Keratinocyte (primary cell): ENCODE results near the gene CRACR2A. TPM values are rescaled to one million over a fixed set of nuclear protein-coding genes. Genes with fewer than 3 reads are reported as not detected.

ENCODE experiments used
- DNase-seq: peaks from one replicate; pipeline ENCODE4 v3.0.0-alpha.2; 2011; ENCODE audit warnings: low read depth, missing footprints, low spot score
- FAIRE-seq: peaks from 2 replicates; lab custom pipeline; 2011; peaks lifted over from hg19 to GRCh38; lab: Jason Lieb, UNC
- H2AFZ ChIP-seq: 2 replicates; pipeline ENCODE4 v1.6.0; 2012; ENCODE audit warnings: low read length, control low read depth, inconsistent platforms; ENCODE audit not compliant: control insufficient read depth
- H3K27ac ChIP-seq: 2 replicates; pipeline ENCODE4 v1.5.1; 2011; ENCODE audit warnings: low read length; ENCODE audit not compliant: control insufficient read depth, insufficient read depth
- H3K27me3 ChIP-seq: 3 replicates; pipeline ENCODE4 v1.6.0; 2011; ENCODE audit warnings: low read length; ENCODE audit not compliant: control insufficient read depth, insufficient read depth; ENCODE audit errors: extremely low read depth
- H3K36me3 ChIP-seq, 2 experiments: 2 replicates in 1 of 2; 3 replicates in 1 of 2; pipeline ENCODE4 v1.5.1; 2011; ENCODE audit warnings: low read length in 2 of 2, mild to moderate bottlenecking in 1 of 2; ENCODE audit not compliant: control insufficient read depth in 2 of 2, insufficient read depth in 2 of 2; ENCODE audit errors: extremely low read depth in 1 of 2
- H3K4me1 ChIP-seq: 3 replicates; pipeline ENCODE4 v1.5.1; 2011; ENCODE audit warnings: low read length; ENCODE audit not compliant: control insufficient read depth, insufficient read depth; ENCODE audit errors: extremely low read depth
- H3K4me2 ChIP-seq: 3 replicates; pipeline ENCODE4 v1.6.0; 2011; ENCODE audit warnings: low read depth, low read length; ENCODE audit not compliant: control insufficient read depth, insufficient read depth; ENCODE audit errors: extremely low read depth
- H3K4me3 ChIP-seq, 3 experiments: fragments of 200-600 bp in 1 of 3; sonication (generic) in 1 of 3; 2 replicates in 2 of 3; 3 replicates in 1 of 3; pipeline ENCODE4 v1.5.1; 2011 to 2016; ENCODE audit warnings: low read length in 3 of 3, mild to moderate bottlenecking in 3 of 3, control low read depth in 2 of 3, inconsistent platforms in 1 of 3, low read depth in 1 of 3, mixed read lengths in 1 of 3, mixed run types in 1 of 3, moderate library complexity in 1 of 3; ENCODE audit not compliant: control insufficient read depth in 2 of 3, insufficient read depth in 2 of 3; ENCODE audit errors: extremely low read depth in 1 of 3
- H3K79me2 ChIP-seq: 2 replicates; pipeline ENCODE4 v1.6.0; 2012; ENCODE audit warnings: low read length; ENCODE audit not compliant: control insufficient read depth, insufficient read depth
- H3K9ac ChIP-seq: 3 replicates; pipeline ENCODE4 v1.6.0; 2011; ENCODE audit warnings: low read length; ENCODE audit not compliant: control insufficient read depth, insufficient read depth; ENCODE audit errors: extremely low read depth
- H3K9me1 ChIP-seq: 3 replicates; pipeline ENCODE4 v1.6.0; 2011; ENCODE audit warnings: low read length; ENCODE audit not compliant: control insufficient read depth, insufficient read depth; ENCODE audit errors: extremely low read depth
- H3K9me3 ChIP-seq: 2 replicates; pipeline ENCODE4 v1.5.1; 2012; ENCODE audit warnings: low read depth, low read length; ENCODE audit not compliant: control insufficient read depth
- H4K20me1 ChIP-seq: 3 replicates; pipeline ENCODE4 v1.6.0; 2011; ENCODE audit warnings: low read length; ENCODE audit not compliant: control insufficient read depth, insufficient read depth; ENCODE audit errors: extremely low read depth
- CTCF ChIP-seq, 3 experiments: IDR thresholded peaks in 1 of 3; conservative IDR thresholded peaks in 1 of 3; optimal IDR thresholded peaks in 1 of 3; 2 replicates in 2 of 3; 3 replicates in 1 of 3; pipeline versions ENCODE3 to v1.5.1; 2011; ENCODE audit warnings: low read length in 3 of 3, mild to moderate bottlenecking in 3 of 3, moderate library complexity in 2 of 3, control low read depth in 1 of 3, inconsistent platforms in 1 of 3; ENCODE audit not compliant: insufficient read depth in 2 of 3; ENCODE audit errors: extremely low read depth in 1 of 3
- EZH2 ChIP-seq: IDR thresholded peaks from one replicate; pipeline ENCODE4 v1.6.1; 2012; ENCODE audit warnings: inconsistent platforms, mild to moderate bottlenecking, low read length, moderate library complexity
- dilution Hi-C: fragments of 300-500 bp; cut with MboI; formaldehyde crosslinking; loops from one replicate; pipeline ENCODE4 v1.7.0; 2020; ENCODE audit warnings: low sequenced_read_pairs; ENCODE audit not compliant: extremely low pct_ligation_motif_present
- polyA plus RNA-seq, 5 experiments: library from polyadenylated mRNA; depleted of rRNA in 3 of 5; stranded (reverse) in 3 of 5; stranded (forward) in 1 of 5; unstranded in 1 of 5; fragments of >200 nt; gene quantifications; 1 replicate in 1 of 5; 2 replicates in 3 of 5; 3 replicates in 1 of 5; pipeline versions ENCODE4 v1.2.1 to v1.2.3, GENCODE V29; 2011 to 2012; ENCODE audit warnings: missing spikeins in 2 of 5, low read depth in 1 of 5, low replicate concordance in 1 of 5

Gene CRACR2A
- polyA plus RNA-seq, 1 donor (not counting 4 experiments of a cell fraction or from before 2014, with no cell fraction given), result 0.30 TPM

DNA sequence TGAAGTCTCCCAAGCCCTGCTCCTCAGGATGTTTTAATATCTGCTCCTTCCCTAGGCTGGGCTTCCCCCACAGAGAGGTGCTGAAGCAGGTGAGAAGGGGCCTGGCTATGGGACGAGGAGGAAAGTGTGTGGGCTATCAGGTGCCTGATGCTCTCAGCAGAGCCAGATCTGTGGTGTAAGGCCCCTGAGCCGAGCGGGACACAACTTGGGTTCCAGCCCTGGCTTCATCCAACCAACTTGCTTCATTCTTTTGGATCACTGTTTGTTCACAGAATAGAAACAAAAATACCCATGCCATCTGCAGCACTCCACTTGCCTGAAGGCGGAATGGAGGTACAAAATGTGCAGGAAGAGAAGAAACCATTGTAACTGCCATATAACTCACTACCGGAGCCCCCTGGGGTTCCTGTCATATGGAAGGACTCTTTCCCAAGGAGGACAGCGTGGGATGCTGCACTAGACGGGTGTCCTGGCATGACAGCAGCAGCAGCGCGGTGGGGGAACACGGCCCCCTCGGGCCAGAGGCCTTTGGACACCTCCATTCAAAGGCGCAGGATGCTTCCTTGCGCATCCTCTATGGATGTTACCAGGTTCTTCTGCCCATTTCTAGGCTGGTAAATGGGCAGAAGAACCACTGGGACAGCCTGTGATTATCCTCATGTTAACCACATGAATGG lies 95.8 kb downstream of the CRACR2A start:
- Histone ChIP-seq H3K27ac (no peak overlapping the region), H3K27me3 (peaks cover 4% of the 10 kb centered on the region), H3K36me3 (no peaks in the 10 kb centered on the region), H3K9ac (no peak overlapping the region), H3K79me2 (no peaks in the 10 kb centered on the region), H3K9me3 (no peaks in the 10 kb centered on the region), H4K20me1 (no peaks in the 10 kb centered on the region), H2AFZ (no peak overlapping the region), H3K9me1 (no peaks in the 10 kb centered on the region), H3K4me2 (no peak overlapping the region), H3K4me3 (no peak overlapping the region), H3K4me1 (no peaks in the 10 kb centered on the region)
- dilution Hi-C loops, result no loop called here
- FAIRE-seq, result no peak
- no peak for DNase-seq
- TF ChIP-seq EZH2, result no peak
- no peak for TF ChIP-seq CTCF (optimal IDR thresholded peaks at IDR 0.05 in 1 of 3, IDR thresholded peaks at IDR 0.05 in 1 of 3, conservative IDR thresholded peaks at IDR 0.05 in 1 of 3; ENCODE audit: extremely low read depth in 1 of 3, insufficient read depth in 2 of 3, low read length in 3 of 3)

DNA sequence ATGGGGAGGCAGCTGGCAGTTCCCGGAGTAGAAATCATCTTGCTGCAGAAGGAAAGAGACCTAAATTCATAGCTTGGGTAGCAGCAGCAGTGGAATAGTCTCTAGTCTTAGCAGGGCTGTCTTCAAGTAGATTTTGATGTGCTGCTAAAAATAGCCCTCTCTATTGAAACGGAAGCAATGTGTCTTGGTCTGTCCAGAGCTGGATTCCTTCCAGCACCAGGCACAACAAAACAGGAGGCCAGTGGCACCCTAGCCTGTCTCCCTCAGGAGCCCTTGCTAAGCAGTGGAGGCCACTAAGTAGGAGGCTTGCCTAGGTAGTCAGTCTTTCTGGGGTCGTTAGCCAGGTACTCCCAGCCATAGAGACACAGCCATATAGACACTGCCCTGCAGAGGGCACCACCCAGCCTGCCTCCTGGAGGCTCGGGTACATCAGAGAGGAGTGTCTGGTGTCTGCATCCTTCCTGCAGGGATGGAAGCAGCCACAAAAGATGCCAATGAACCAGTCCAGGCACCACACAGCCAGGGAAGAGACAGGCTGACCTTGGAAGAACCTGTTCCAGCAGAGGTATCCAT lies 97.5 kb downstream of the CRACR2A start:
- no peaks in the 10 kb centered on the region for H3K36me3 ChIP-seq

More for the DNA sequence above, 97.5 kb downstream of the CRACR2A start:
- Histone ChIP-seq H3K27me3 (peaks cover 7% of the 10 kb centered on the region), H3K4me1 (no peaks in the 10 kb centered on the region), H3K4me3 (no peak overlapping the region), H3K9ac (no peak overlapping the region), H3K27ac (no peak overlapping the region), H3K4me2 (no peak overlapping the region), H3K79me2 (no peaks in the 10 kb centered on the region), H4K20me1 (no peaks in the 10 kb centered on the region), H2AFZ (no peak overlapping the region), H3K9me1 (no peaks in the 10 kb centered on the region), H3K9me3 (no peaks in the 10 kb centered on the region)
- DNase-seq, result no peak
- FAIRE-seq, result no peak
- dilution Hi-C loops, result no loop called here
- TF ChIP-seq CTCF (optimal IDR thresholded peaks at IDR 0.05 in 1 of 3, IDR thresholded peaks at IDR 0.05 in 1 of 3, conservative IDR thresholded peaks at IDR 0.05 in 1 of 3; ENCODE audit: extremely low read depth in 1 of 3, insufficient read depth in 2 of 3, low read length in 3 of 3) (peak; percentile 50 to 77 (median 72)), EZH2 (no peak)
